ENCODE measurements around the gene VPS35L. TPM values are rescaled to one million over a fixed set of nuclear protein-coding genes. Genes with fewer than 3 reads are reported as not detected.

The VPS35L gene
- total and polyA plus RNA-seq, 2 of the 13 experiments (the other 11 are each of a cell fraction or from before 2014, with no cell fraction given), result 1.4 to 1.6 TPM

- no peak for TF ChIP-seq ZNF280D (CRISPR knock-in tag; IDR thresholded peaks at IDR 0.05)
- TF ChIP-seq, protein P1, sequence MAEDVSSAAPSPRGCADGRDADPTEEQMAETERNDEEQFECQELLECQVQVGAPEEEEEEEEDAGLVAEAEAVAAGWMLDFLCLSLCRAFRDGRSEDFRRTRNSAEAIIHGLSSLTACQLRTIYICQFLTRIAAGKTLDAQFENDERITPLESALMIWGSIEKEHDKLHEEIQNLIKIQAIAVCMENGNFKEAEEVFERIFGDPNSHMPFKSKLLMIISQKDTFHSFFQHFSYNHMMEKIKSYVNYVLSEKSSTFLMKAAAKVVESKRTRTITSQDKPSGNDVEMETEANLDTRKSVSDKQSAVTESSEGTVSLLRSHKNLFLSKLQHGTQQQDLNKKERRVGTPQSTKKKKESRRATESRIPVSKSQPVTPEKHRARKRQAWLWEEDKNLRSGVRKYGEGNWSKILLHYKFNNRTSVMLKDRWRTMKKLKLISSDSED (CRISPR knock-in tag; IDR thresholded peaks at IDR 0.05), result no peak
- 0 out of 2 replicates have a peak, but pooled peaks have one; percentile 21 for TF ChIP-seq HOXA3 (CRISPR knock-in tag; IDR thresholded peaks at IDR 0.05)
- TF ChIP-seq RELA (CRISPR knock-in tag; IDR thresholded peaks at IDR 0.05), result no peak
- no peak for TF ChIP-seq ZNF782 (CRISPR knock-in tag; IDR thresholded peaks at IDR 0.05; ENCODE audit: borderline replicate concordance)
- no peak for TF ChIP-seq ZFP62 (CRISPR knock-in tag; IDR thresholded peaks at IDR 0.05)
- TF ChIP-seq ZGPAT (CRISPR knock-in tag; IDR thresholded peaks at IDR 0.05), result peak; percentile 65; the same call in 1 of the 2 replicates
- TF ChIP-seq, protein P2, sequence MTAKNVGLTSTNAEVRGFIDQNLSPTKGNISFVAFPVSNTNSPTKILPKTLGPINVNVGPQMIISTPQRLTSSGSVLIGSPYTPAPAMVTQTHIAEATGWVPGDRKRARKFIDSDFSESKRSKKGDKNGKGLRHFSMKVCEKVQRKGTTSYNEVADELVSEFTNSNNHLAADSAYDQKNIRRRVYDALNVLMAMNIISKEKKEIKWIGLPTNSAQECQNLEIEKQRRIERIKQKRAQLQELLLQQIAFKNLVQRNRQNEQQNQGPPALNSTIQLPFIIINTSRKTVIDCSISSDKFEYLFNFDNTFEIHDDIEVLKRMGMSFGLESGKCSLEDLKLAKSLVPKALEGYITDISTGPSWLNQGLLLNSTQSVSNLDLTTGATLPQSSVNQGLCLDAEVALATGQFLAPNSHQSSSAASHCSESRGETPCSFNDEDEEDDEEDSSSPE (CRISPR knock-in tag; IDR thresholded peaks at IDR 0.05), result 0 out of 2 replicates have a peak, but pooled peaks have one; percentile 10
- no peak for TF ChIP-seq ELF3 (CRISPR knock-in tag; IDR thresholded peaks at IDR 0.05)
- no peak for TF ChIP-seq HCFC1 (IDR thresholded peaks at IDR 0.05; ENCODE audit: low read depth, low read length)
- no peak for TF ChIP-seq REL (CRISPR knock-in tag; conservative IDR thresholded peaks at IDR 0.05)
- TF ChIP-seq RXRB (CRISPR knock-in tag; IDR thresholded peaks at IDR 0.05; ENCODE audit: borderline replicate concordance), result peak; percentile 44; the same call in 1 of the 2 replicates
- TF ChIP-seq XRCC5 (optimal IDR thresholded peaks at IDR 0.05; ENCODE audit: low read length), result peak; percentile 72
- no peak for TF ChIP-seq AKAP8 (CRISPR knock-in tag; IDR thresholded peaks at IDR 0.05)
- TF ChIP-seq ZNF3 (CRISPR knock-in tag; IDR thresholded peaks at IDR 0.05), result no peak
- TF ChIP-seq NFATC3 (CRISPR knock-in tag; IDR thresholded peaks at IDR 0.05), result no peak
- no peak for TF ChIP-seq ZNF143 (CRISPR knock-in tag; IDR thresholded peaks at IDR 0.05)
- TF ChIP-seq IKZF5 (CRISPR knock-in tag; IDR thresholded peaks at IDR 0.05), result peak; percentile 77; the same call in 1 of the 2 replicates
- no peak for TF ChIP-seq GABPB1 (CRISPR knock-in tag; IDR thresholded peaks at IDR 0.05)
- no peak for TF ChIP-seq ATF4 (CRISPR knock-in tag; IDR thresholded peaks at IDR 0.05)
- TF ChIP-seq TCF7 (IDR thresholded peaks at IDR 0.05; ENCODE audit: low read depth), result no peak
- 0 out of 2 replicates have a peak, but pooled peaks have one; percentile 2 for TF ChIP-seq SALL2 (CRISPR knock-in tag; IDR thresholded peaks at IDR 0.05)
Measured at GRCh38 chr16:19700319-19700781, 144.8 kb downstream of the VPS35L start (continued).

All from HepG2 (cell line).